Fibroblast of skin of scalp (primary cell): ENCODE measurements around the gene MTCL3.
"Not testable (repeated sequence)": the region's sequence is repeated elsewhere in the genome, so short reads cannot be mapped to it uniquely, and the experiment has no call there.

ENCODE experiments used
- DNase-seq: peaks from one replicate; pipeline ENCODE4 v3.0.0-alpha.2; 2013

The MTCL3 gene

GRCh38 chr6:127464881-127465459 lies 54.2 kb downstream of the MTCL3 start:
- peak; percentile 66 for DNase-seq

GRCh38 chr6:127464161-127464880 lies 54.8 kb downstream of the MTCL3 start:
- DNase-seq: peak; percentile 86

GRCh38 chr6:127463056-127463455 lies 56.1 kb downstream of the MTCL3 start:
- no peak for DNase-seq

- no peak for DNase-seq
Measured at GRCh38 chr6:127462376-127462775, 56.8 kb downstream of the MTCL3 start.

- no peak for DNase-seq
Measured at GRCh38 chr6:127460465-127460864, 58.7 kb downstream of the MTCL3 start.

- peak; percentile 67 for DNase-seq
Measured at GRCh38 chr6:127459231-127459641, 59.9 kb downstream of the MTCL3 start, which contains the start of gene KIAA0408. Gene KIAA0408, minus strand, starts transcription at chr6:127459389. Its CDS starts 5,408 bp downstream, at chr6:127453981.

GRCh38 chr6:127458817-127459216 lies 60.3 kb downstream of the MTCL3 start:
- peak; percentile 10 for DNase-seq

GRCh38 chr6:127458222-127458621 lies 60.9 kb downstream of the MTCL3 start:
- no peak for DNase-seq

- peak; percentile 56 for DNase-seq
Measured at GRCh38 chr6:127457456-127458064, 61.6 kb downstream of the MTCL3 start.

GRCh38 chr6:127456465-127456864 lies 62.7 kb downstream of the MTCL3 start:
- DNase-seq: no peak

GRCh38 chr6:127453845-127454619 lies 65.1 kb downstream of the MTCL3 start:
- no peak for DNase-seq

GRCh38 chr6:127452803-127453202 lies 66.3 kb downstream of the MTCL3 start:
- no peak for DNase-seq

GRCh38 chr6:127451388-127451787 lies 67.7 kb downstream of the MTCL3 start:
- DNase-seq: no peak

GRCh38 chr6:127447780-127448179 lies 71.4 kb downstream of the MTCL3 start:
- no peak for DNase-seq

GRCh38 chr6:127446356-127446755 lies 72.8 kb downstream of the MTCL3 start:
- DNase-seq: no peak

GRCh38 chr6:127441881-127442280 lies 77.3 kb downstream of the MTCL3 start:
- no peak for DNase-seq

GRCh38 chr6:127439718-127440117 lies 79.4 kb downstream of the MTCL3 start:
- DNase-seq: no peak

GRCh38 chr6:127436578-127437110 lies 82.5 kb downstream of the MTCL3 start:
- DNase-seq: no peak

- DNase-seq: no peak
Measured at GRCh38 chr6:127435626-127436220, 83.4 kb downstream of the MTCL3 start.

GRCh38 chr6:127434651-127435050 lies 84.5 kb downstream of the MTCL3 start:
- no peak for DNase-seq

- DNase-seq: not testable (repeated sequence)
Measured at GRCh38 chr6:127428562-127428961, 90.6 kb downstream of the MTCL3 start.

- no peak for DNase-seq
Measured at GRCh38 chr6:127423921-127424320, 95.2 kb downstream of the MTCL3 start.
